Prostate gland (tissue), 2 donors: ENCODE measurements around the gene CTBS.

Experiments
- CTCF ChIP-seq, 4 experiments: fragments of 200-600 bp in 2 of 4; fragments of 450-650 bp in 2 of 4; sonication (generic) in 2 of 4; IDR thresholded peaks; 1 replicate in 3 of 4; 2 replicates in 1 of 4; pipeline ENCODE4 v1.5.1; 2016 to 2019; ENCODE audit warnings: antibody characterized with exemption in 4 of 4, mild to moderate bottlenecking in 2 of 4, moderate library complexity in 2 of 4
- POLR2A ChIP-seq: fragments of 450-650 bp; IDR thresholded peaks from one replicate; pipeline ENCODE4 v1.6.1; 2016; ENCODE audit warnings: antibody characterized with exemption, mild to moderate bottlenecking
- POLR2AphosphoS5 ChIP-seq: sonication (generic); formaldehyde crosslinking; IDR thresholded peaks from one replicate; pipeline ENCODE4 v1.6.1; 2017; ENCODE audit warnings: antibody characterized with exemption

DNA sequence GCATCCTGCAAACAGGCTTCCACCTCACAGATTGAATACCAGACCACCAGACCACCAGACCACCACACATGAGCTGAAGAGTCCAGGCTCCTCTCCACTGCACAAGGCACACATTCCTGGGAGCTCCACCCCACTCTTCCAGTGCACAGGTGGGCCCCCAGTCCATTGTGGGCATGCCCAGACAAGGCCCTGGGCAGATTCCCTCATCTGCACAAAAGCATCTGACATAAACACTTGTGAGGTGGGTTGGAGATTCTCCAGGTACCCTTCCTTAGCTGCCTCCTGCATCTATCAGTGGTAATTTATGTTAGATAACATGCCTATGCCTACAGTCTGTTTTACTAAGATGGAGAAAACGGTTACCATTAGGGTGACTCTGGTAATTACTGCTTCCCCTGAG is 11.6 kb upstream of the CTBS start:
- TF ChIP-seq CTCF (IDR thresholded peaks at IDR 0.05) (no peak), POLR2A (no peak), POLR2AphosphoS5 (no peak)
